NCI-H2196 (cell line): ENCODE measurements around the gene RTN4RL1.
"Not testable (repeated sequence)": the region's sequence is repeated elsewhere in the genome, so short reads cannot be mapped to it uniquely, and the experiment has no call there.

Source experiments
- DNase-seq: peaks from one replicate; lab custom pipeline; 2025; ENCODE audit not compliant: unreplicated experiment; lab: John Stamatoyannopoulos, UW

The RTN4RL1 gene

DNA sequence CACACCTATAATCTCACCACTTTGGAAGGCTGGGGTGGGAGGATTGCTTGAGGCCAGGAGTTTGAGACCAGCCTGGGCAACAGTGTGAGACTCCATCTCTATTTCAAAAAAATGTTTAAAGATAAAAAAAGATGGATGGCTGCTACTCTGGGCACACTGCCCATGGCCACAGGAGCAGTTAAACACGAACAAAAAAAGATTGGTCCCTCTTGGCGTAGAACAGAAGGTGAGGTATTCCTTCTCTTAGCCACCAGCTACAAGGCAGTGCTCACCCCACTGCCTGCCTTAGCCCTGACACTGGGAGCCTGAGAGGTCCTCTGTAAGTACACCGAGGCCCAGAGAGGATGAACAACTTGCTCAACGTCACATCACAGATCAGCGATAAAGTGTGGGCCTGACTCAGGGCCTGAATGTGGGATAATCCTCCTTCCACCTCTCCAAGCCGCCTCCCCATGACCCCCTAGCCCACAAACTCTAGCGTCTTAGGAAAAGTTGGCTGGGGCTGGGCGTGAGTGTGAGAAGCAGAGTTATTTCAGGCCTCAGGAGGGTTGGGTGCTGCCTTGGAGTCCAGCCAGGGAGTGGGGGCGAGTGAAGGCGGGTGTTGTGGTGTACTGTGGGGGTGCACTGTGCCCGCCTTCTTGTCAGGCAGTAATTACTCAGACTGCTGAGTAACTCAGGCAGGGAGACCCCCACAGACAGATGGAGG, 2.5 kb upstream of the RTN4RL1 start:
- no peak for DNase-seq

DNA sequence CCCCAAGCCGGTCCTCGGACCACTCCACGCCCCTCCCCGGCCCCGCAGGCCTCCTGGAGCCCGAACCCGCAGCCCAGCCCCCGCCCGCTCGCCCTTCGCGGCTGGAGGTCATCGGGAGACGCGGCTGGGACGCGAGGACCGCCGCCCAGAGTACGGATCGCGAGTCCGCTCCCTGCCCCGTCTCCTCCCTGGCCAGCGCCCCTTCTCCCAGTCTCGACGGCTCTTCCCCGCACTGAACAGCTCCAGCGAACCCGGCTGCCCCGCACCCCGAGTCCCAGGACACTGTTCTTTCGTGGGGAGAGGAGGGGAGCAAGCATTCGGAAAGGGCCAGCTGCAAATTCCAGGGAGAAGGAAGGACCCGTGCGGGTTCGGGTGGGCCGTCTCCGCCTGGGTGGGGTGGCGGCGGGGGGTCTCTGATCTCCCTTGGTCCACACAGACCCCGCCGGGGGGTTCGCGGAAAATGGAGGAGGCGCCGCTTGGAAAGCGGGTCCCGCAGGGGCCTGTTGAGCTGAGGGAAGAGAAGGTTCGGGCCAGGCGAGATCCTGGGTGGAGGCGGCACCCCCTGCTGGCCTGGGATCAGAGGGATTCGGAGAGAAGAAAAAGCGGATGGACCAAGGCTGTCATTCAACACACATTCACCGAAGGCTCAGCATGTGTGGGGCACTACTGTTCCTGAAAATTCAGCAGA, 632 bp upstream of the RTN4RL1 start:
- peak; percentile 57 for DNase-seq

DNA sequence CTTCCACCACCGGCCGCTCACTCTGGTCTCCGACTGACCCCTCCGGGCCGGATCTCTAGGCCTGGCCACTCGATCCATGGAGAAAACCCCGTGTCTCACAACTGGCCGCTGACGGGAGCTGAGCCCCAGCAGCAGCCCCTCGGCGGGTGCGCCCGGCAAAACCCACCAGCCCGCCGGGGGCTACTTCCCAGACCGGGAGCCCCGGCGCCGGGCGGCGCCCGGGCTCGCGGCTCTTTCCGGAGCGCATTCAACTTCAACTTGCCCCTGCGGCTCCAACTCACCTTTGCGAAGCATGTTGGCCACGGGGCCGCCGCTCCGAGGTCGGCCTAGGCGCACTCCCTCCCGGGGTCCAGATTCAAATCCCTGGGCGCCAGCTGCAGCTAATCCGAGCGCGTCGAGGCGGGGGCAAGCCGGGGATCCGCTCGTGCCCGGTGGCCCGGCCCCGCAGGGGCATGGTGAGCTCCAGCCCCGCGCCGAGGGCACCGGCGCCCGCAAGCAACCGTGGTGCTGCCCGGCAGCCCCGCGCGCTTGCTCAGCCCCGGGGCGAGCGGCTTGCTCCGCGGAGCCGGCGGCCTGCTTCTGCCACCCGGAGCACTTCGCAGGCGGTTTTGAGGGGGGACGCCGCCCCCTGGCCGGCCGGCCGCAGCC, 438 bp downstream of the RTN4RL1 start:
- no peak for DNase-seq

DNA sequence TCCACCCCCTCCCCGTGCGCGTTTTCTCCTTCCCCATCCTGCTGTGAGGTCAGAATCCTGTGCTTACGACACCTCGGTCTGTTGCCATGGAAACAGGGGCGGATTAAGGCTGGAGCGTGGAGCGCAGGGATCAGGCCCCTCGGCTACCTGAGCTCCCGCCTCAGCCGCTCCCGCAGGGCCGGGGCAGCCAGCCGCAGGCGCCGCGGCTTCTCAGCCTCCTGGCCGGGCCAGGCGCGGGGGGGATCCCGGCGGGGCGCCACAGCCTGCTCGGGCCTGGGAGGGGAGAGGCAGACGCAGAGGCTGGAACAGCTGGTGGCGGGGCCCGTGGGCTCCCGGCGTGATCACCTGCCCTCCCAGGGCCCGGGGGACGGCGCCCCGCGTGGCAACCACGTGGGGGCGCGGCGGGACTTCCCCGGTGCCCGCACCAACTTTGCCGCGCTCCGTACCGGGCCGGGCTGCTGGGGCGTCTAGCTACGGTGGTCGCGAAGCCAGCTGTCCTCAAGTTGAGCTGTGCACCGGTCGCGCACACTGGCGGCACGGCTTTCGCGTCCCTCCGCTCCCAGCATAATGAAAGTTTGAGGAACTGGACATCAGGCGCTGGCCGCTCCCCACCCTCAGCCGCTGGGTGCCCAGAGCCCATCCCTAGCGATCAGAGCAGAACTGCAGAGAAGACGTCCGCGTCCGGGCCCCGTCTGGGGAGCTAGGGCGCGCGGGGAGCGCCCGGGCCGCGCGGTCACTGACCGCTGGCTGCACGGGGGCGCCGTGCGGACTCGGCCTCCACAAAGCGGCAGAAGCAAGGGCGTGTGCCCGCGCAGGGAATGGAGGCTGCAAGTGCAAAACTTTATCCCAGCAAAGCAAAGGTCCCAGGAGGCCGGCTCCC, 1.2 kb downstream of the RTN4RL1 start:
- DNase-seq: peak; percentile 75

DNA sequence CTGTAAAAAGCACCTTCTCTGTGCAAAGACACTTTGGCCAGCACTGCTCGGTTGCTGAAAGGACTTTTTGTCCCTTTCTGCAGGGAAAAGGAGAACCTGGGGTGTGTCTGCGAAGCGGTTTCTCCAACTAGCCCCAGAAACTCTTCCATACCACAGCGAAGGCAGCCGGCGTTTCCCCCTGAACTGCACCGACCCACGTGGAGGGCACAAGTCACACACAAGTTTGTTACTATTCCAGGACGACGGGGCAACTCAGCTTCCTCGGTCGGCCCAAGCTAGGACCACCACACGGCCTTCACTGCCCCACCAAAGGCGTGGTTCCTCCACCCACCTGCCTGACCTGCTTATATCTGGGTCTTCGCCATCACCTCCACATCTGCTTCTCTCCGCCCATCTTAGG, 1.9 kb downstream of the RTN4RL1 start:
- DNase-seq: no peak

DNA sequence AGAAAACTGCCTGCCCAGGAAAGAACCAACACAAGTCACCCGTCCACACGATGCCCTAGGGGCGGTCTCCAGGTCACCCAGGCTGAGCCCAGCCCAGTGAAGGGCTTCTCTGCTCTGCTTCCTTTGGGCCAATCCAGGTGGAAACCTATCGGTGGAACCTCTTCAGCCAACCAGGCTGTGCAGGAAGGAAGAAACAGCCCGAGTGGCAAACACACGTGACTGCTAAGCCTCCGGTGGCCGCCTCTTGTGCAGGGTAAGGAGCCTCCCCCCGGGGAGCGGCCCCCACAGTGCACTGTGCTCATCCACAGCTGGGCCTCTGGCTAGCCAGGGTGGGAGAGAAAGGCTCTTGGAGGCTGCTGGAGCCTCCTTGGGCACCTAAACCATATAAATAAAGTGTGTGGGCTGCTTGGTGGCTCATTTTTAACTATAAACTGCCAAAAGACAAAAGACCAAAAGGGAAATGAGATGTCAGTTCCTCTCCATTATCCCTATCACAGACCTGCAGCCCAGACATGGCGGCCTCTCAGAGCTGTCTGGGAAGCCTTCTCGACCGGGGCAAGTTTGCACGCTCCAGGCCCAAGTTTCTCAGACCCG, 2.4 kb downstream of the RTN4RL1 start:
- no peak for DNase-seq

DNA sequence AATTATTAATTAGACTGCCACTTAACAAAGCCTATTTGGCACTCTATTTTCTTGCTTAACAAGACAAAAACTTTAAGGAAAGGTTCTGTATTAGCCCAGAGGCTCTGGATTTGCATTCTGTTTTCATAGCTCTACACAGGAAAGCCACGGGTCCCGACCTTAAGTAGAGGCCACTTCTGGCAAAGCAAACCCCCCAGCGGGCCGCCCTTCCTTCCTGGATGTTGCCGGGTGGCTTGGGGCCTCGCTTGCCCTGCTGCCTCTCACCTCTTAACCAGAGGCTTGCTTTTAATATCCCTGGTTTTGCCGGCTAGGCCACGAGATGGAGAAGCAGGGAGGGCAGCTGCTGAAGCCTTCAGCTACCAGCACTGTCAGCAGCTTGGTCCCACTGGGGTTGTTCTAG, 4.4 kb downstream of the RTN4RL1 start:
- DNase-seq: no peak

DNA sequence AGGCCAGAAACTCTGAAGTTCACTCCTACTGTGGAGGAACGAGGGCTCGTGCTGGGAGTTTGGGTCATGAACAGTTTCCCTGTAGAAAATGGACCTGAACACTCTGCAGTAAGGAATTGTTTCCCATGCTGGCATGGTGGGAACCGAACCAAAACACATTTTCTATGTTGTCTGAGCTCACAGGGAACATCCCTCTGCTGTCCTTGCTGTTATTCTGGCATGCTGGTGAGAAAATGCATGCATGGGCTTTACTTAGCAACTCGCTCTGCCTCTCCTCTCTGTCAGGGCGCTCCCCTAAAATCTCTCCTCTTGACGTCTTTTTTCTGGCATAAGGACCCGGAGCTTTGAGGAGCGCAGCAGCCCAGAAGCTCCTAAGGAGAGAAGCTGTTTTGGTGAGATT, 5.4 kb downstream of the RTN4RL1 start:
- DNase-seq: no peak

DNA sequence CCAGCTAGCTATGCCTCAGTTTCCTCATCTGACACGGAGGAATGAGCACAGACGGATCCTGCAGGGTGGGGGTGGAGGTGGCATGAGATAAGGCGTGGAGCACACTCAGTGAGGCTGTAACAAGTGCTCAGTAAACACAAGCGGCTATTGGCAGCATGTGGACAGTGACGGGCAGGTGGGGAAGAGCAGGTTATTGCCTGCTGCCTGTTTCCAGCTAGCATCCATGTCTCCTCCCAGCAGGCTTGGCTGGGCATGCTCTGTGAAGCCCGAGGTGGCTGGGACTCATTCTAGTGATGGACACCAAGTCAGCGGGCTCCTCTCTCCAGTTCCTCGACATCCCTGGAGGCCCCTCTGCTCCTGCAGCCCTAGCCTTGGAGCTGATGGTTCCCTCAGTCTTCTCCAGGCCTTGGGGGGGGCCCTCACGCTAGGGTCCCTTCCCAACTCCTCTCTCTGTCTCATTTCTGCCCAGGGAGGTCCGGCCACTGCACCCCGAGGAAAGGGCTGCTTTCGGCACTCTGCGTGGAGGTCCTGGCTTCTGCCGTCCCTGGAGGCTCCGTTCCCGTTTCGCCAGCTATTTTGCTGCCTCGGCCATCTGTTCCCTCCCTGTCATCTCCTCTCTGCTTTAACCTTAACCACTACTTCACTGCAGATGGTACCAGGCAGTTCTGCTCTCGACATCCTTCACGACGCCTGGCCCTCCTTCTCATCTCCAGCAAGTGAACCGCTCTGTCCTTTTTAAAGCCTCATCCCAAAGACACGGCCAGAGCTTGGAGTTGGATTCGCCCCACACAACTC, 6.2 kb downstream of the RTN4RL1 start:
- DNase-seq: peak; percentile 5

DNA sequence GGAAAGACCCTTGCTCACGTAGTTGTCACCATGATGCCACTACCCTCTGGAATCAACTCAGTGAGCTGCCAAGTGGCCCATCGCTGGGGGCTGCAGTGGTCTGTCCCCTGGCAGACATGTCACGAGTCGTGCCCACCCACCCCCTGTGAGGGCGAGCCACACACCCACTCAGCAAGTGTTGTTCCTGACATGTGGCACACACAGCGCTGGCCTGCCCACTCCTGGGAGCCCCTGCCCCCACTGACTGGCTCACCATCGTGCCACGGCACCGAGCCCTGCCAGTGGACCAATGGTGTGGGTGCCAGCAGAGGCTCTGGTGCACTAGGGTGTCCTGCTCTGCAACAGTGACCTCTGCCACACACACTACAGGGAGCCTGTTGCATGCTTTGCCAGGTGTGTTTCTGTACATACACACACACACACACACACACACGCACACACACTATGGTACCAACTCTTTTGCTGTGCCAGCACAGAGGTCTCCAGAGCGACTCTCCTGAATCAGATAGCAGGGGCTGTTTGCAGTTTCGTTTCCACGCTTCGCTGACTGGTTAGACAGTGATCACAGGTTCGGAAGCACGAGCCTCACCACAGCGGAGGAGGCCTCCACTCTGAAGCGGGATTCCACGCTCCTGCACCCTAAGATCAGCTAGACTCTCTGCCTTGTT, 7.7 kb downstream of the RTN4RL1 start:
- DNase-seq: no peak

DNA sequence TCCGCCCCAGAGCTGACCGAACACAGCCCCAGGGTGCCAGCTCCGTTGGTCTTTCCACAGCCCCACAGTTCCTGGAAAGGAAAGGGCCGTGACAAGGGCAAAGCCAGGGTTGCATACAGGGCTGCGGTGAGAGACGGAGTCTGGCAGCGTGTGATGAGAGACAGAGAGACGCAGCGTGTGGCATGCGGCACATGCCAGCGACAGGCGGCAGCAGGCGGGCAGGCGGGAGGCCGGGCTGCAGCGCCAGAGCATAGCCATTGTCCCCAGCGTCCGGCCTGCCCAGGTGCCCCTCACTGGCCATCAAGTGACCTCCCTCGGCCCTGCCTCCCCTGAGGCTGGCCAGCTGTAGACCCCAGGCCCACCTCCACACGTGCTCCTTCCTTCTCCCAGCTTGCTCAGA, 8.6 kb downstream of the RTN4RL1 start:
- DNase-seq: no peak

DNA sequence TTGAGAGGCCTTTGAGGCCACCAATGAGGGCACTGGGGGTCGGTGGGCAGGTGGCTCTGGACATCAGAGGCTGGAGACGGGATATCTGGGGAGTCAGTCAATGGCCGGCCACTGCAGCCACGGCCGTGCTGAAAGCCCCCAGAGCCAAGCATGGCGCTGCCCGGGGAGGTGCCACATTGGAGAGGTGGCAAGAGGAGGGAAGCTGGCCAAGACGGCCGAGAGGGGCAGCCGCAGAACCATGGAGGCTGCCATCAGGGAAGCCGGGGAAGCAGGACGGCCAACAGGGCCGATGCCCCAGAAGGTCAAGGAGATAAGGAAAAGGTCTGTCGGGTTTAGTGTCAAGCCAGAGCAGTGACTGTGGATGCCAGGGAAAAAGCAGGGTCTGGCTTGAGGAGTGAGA, 9.8 kb downstream of the RTN4RL1 start:
- DNase-seq: no peak

DNA sequence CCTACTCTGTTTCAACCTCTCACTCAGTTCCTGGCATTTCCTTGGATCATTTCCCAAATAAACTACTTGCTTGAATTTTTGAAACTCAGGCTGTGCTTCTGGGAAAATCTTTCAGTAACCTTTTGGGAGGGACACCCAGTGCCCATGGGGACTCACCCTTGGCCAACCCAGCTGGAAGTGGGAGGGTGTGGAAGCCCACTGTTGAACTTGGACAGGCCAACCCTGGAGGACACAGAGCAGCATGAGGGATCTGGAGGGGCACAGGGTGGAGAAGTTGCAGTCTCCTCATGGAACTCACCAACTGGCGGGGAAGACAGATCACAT, 11.2 kb downstream of the RTN4RL1 start:
- no peak for DNase-seq

DNA sequence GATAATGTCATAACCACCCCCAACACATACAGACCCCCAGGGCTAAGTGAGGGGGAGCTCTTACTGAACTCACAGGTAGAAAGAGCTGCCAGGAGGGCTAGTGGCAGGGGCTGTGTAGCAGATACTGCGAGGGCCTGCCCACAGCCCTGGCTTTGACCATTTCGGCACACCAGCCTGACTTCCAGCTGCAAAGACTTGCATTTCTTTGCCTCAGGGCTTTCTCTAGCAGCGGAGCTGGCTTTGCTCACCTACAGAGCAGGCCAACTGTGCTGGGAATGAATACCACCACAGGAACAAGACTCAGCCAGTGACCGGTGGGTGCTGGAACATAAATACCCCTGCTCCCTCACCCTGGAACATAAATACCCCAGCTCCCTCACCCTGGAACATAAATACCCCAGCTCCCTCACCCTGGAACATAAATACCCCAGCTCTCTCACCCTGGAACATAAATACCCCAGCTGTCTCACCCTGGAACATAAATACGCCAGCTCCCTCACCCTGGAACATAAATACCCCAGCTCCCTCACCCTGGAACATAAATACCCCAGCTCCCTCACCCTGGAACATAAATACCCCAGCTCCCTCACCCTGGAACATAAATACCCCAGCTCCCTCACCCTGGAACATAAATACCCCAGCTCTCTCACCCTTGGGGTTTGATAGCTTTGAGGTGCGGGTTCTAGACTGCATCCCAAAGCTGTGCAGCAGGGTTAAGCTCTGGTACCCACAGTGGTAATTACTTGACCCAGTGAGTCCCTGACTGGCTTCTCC, 11.7 kb downstream of the RTN4RL1 start:
- DNase-seq: not testable (repeated sequence)

DNA sequence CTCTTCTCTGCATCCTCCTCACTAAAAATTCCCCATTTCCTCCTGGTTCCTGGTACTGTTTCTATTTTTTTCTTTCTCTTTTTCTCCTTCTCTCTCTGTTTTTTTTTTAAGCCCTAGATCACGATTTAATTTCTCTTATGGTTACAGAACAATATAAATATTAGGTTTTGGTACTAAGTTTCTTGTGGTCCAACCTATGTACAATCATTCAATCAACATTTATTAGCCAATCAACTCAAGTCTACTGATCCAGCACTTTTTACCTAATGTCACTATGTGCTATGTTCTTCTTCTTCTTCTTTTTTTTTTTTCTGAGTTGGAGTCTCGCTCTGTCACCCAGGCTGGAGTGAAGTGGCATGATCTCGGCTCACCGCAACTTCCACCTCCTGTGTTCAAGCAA, 12.6 kb downstream of the RTN4RL1 start:
- DNase-seq: no peak

DNA sequence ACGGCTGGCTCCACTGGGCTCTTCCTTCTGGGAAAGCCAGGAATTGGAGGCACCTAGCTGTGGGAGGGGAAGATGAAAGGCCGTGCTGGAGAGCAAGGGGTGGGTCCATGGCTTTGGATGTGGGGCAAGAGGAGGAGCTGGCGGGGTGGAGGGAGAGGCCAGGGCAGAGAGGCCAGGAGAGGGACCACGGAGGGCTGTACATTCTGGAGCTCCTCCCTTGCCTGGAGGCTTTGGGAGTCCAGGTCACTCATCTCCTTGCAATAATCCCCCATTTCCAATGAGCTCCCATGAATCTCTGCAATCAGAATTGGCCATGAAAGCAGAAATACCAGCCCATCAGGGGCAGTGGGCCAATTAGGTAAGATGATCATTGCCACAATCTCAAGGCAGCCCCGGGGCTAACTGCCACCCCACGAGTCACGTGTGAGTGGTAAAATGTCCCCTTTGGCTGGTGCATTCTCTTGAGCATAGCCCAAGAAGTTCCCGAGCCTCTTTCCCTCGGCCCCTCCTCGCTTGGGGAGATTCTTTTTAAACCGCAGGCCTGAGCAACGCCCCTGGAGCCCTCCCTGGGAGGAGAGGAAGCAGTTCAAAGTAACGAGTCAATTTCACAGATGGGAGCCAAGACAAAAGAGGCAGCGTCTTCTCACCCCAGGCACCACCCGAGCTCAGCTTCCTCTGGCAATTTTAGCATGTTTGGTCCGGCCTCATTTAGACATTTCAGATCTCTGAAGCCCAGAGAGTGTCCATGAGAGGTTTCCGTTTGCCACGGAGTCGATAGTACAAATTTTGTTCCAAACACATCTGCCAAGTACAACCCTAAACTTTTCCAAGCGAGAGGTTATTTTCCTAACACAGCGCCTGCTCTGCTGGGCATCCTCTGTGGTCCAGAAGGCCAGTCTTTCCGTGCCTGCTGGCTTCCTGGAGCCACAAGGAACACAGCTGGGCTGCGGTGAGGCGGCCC, 13.4 kb downstream of the RTN4RL1 start:
- peak; percentile 48 for DNase-seq

DNA sequence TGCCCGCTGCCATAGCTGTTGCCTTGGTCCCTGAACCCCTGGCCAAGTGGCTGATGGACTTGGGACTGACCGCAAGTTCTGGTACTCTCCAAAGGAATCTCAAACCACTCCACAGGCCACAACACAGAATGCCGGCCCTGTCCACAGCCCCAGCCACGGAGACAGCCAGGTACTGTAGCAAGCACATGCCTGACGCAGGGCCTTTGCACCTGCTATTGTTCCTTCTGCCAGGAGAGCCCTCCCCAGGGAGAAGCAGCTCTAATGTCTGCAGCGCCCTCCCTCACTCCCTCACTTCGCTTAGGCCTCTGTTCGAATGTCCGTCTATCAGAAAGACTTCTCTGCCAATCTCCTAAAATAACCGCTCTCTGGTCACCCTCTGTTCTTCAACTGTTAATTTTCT, 15.4 kb downstream of the RTN4RL1 start:
- no peak for DNase-seq
